Measurements from ENCODE around the gene CACNA2D2. TPM values are rescaled to one million over a fixed set of nuclear protein-coding genes. Genes with fewer than 3 reads are reported as not detected.

Gene CACNA2D2
- total and polyA plus RNA-seq, 2 of the 8 experiments (the other 6 are each of a cell fraction or from before 2014, with no cell fraction given) = 14.1 to 25.0 TPM

GRCh38 chr3:50447290-50447840 lies 56.1 kb downstream of the CACNA2D2 start (continued):
- TF ChIP-seq NANOG (IDR thresholded peaks at IDR 0.05; ENCODE audit: insufficient read depth, low read depth, low read length, poor library complexity, severe bottlenecking) = no peak
- TF ChIP-seq USF2 (IDR thresholded peaks at IDR 0.05; ENCODE audit: low read length) = no peak
- no peak for TF ChIP-seq SIX5 (IDR thresholded peaks at IDR 0.05; ENCODE audit: low read depth, low read length)
- TF ChIP-seq SRF (IDR thresholded peaks at IDR 0.05; ENCODE audit: low read depth, low read length) = no peak
- no peak for TF ChIP-seq E2F6 (IDR thresholded peaks at IDR 0.05)
- no peak for TF ChIP-seq CHD1 (IDR thresholded peaks at IDR 0.05; ENCODE audit: low read depth, low read length)
- no peak for TF ChIP-seq TAF1 (IDR thresholded peaks at IDR 0.05; ENCODE audit: low read depth, low read length)

Data from H1 (cell line).